ENCODE results near the gene ARPP21.

ARPP21 gene

GRCh38 chr3:35643495-35643894 lies 4.2 kb downstream of the ARPP21 start:
- no peak for DNase-seq

GRCh38 chr3:35644451-35644850 lies 5.1 kb downstream of the ARPP21 start:
- DNase-seq = no peak

- no peak for DNase-seq
These were observed 5.9 kb downstream of the ARPP21 start for GRCh38 chr3:35645189-35645588.

- no peak for DNase-seq
These were observed 6.8 kb downstream of the ARPP21 start for GRCh38 chr3:35646081-35646480.

- DNase-seq = no peak
These were observed 8.1 kb downstream of the ARPP21 start for GRCh38 chr3:35647461-35647860.

- no peak for DNase-seq
These were observed 9.0 kb downstream of the ARPP21 start for GRCh38 chr3:35648347-35648746.

- DNase-seq = no peak
These were observed 10.1 kb downstream of the ARPP21 start for GRCh38 chr3:35649405-35649804.

GRCh38 chr3:35651426-35651825 lies 12.1 kb downstream of the ARPP21 start:
- DNase-seq = no peak

GRCh38 chr3:35651851-35652250 lies 12.5 kb downstream of the ARPP21 start:
- DNase-seq = no peak

GRCh38 chr3:35653347-35653746 lies 14.0 kb downstream of the ARPP21 start:
- DNase-seq = no peak

- no peak for DNase-seq
These were observed 15.2 kb downstream of the ARPP21 start for GRCh38 chr3:35654476-35654875.

GRCh38 chr3:35658686-35659085 lies 19.4 kb downstream of the ARPP21 start:
- no peak for DNase-seq

- DNase-seq = no peak
These were observed 20.4 kb downstream of the ARPP21 start for GRCh38 chr3:35659768-35660167.

- no peak for DNase-seq
These were observed 24.1 kb downstream of the ARPP21 start for GRCh38 chr3:35663471-35663870.

GRCh38 chr3:35664460-35664919 lies 25.2 kb downstream of the ARPP21 start:
- no peak for DNase-seq

- no peak for DNase-seq
These were observed 26.2 kb downstream of the ARPP21 start for GRCh38 chr3:35665390-35666055.

- DNase-seq = no peak
These were observed 27.6 kb downstream of the ARPP21 start for GRCh38 chr3:35666888-35667287.

GRCh38 chr3:35670408-35670965 lies 31.2 kb downstream of the ARPP21 start:
- no peak for DNase-seq

- DNase-seq = no peak
These were observed 32.2 kb downstream of the ARPP21 start for GRCh38 chr3:35671483-35671882.

GRCh38 chr3:35673017-35673416 lies 33.7 kb downstream of the ARPP21 start:
- DNase-seq = no peak

GRCh38 chr3:35674451-35675109 lies 35.3 kb downstream of the ARPP21 start:
- no peak for DNase-seq

GRCh38 chr3:35675206-35675605 lies 35.9 kb downstream of the ARPP21 start:
- DNase-seq = no peak

- no peak for DNase-seq
These were observed 36.3 kb downstream of the ARPP21 start for GRCh38 chr3:35675621-35676020.

- no peak for DNase-seq
These were observed 38.5 kb downstream of the ARPP21 start for GRCh38 chr3:35677797-35678196.

Measured in stimulated activated naive CD4-positive, alpha-beta T cell (primary cell).